ENCODE data around the gene YTHDF2. TPM values are rescaled to one million over a fixed set of nuclear protein-coding genes. Genes with fewer than 3 reads are reported as not detected.

Gene YTHDF2
- polyA plus RNA-seq, 1 of the 3 experiments (the other 2 are of a cell fraction): 45.2 TPM

DNA sequence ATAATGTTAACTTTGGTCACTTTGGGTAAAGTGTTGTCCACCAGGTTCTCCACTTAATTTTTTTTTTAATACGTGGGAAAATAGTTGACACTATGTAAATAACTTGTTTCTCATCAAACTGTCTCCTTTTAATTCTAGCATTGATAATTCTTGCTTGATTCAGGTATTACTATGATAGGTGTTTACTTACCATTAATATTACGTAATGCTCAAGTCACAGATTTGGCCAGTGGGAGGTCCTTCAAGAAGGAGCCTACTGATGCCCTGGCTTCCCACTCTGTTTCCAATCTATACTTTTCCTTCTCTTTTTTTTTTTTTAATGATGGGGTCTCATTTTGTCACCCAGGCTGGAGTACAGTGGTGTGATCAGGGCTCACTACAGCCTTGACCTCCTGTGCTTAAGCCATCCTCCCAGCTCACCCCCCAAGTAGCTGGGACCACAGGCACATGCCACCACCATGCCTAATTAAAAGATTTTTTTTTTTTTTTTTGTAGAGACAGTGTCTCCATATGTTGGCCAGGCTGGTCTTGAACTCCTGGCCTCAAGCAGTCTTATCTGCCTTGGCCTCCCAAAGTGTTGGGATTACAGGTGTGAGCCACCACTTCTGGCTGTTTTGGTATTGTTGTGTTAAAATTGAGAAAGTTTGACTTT lies 29.9 kb downstream of the YTHDF2 start:
- no peak overlapping the region for H2AFZ ChIP-seq (ENCODE audit: low read depth)
- ChIA-PET POLR2A (no interaction called here), CTCF (interaction anchor here (1.5 to 2.1 kb wide), 2 partner anchors 110 to 111 kb away, joined by 4 to 6 read pairs; no protein-coding TSS in a partner anchor)
- peaks cover 25 to 45% of the 10 kb centered on the region in 2 experiments for H3K36me3 ChIP-seq (replicated peaks in 1 of 2; ENCODE audit: control insufficient read depth in 1 of 2, insufficient read depth in 2 of 2, low read length in 1 of 2)
- H3K79me2 ChIP-seq (ENCODE audit: insufficient read depth): peaks cover 97% of the 10 kb centered on the region
- H3K9me3 ChIP-seq: no peaks in the 10 kb centered on the region
- H3K4me1 ChIP-seq (ENCODE audit: control insufficient read depth in 1 of 2, insufficient read depth in 2 of 2, low read depth in 1 of 2, low read length in 1 of 2): no peaks in the 10 kb centered on the region
- H3K4me2 ChIP-seq: no peak overlapping the region
- H3K9ac ChIP-seq: no peak overlapping the region
- WGBS (ENCODE audit: low lambda C conversion rate): 96% methylated on average over 2 of the region's 2 CpGs
- no peak overlapping the region for H3K4me3 ChIP-seq (ENCODE audit: low read depth in 2 of 2, low read length in 1 of 2)
- TF ChIP-seq FOXM1 (IDR thresholded peaks at IDR 0.05; ENCODE audit: low read depth) (no peak), NFIC (IDR thresholded peaks at IDR 0.05; ENCODE audit: borderline replicate concordance) (no peak), EZH2phosphoT487 (IDR thresholded peaks at IDR 0.05; ENCODE audit: borderline replicate concordance, low read depth) (no peak), MEF2A (IDR thresholded peaks at IDR 0.05; ENCODE audit: borderline replicate concordance, low read depth) (no peak), TEAD4 (IDR thresholded peaks at IDR 0.05; ENCODE audit: borderline replicate concordance, insufficient read depth) (no peak), FOXJ3 (CRISPR knock-in tag; IDR thresholded peaks at IDR 0.05) (no peak), RFX5 (IDR thresholded peaks at IDR 0.05; ENCODE audit: low read length) (no peak), ELF1 (IDR thresholded peaks at IDR 0.05) (no peak), SMC3 (IDR thresholded peaks at IDR 0.05; ENCODE audit: low read depth, low read length) (no peak)
- TF ChIP-seq, protein P1, sequence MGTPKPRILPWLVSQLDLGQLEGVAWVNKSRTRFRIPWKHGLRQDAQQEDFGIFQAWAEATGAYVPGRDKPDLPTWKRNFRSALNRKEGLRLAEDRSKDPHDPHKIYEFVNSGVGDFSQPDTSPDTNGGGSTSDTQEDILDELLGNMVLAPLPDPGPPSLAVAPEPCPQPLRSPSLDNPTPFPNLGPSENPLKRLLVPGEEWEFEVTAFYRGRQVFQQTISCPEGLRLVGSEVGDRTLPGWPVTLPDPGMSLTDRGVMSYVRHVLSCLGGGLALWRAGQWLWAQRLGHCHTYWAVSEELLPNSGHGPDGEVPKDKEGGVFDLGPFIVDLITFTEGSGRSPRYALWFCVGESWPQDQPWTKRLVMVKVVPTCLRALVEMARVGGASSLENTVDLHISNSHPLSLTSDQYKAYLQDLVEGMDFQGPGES (IDR thresholded peaks at IDR 0.05; ENCODE audit: low read depth, low read length): no peak
- TF ChIP-seq, protein P2, sequence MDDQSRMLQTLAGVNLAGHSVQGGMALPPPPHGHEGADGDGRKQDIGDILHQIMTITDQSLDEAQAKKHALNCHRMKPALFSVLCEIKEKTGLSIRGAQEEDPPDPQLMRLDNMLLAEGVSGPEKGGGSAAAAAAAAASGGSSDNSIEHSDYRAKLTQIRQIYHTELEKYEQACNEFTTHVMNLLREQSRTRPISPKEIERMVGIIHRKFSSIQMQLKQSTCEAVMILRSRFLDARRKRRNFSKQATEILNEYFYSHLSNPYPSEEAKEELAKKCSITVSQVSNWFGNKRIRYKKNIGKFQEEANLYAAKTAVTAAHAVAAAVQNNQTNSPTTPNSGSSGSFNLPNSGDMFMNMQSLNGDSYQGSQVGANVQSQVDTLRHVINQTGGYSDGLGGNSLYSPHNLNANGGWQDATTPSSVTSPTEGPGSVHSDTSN (IDR thresholded peaks at IDR 0.05): no peak
- no peaks in the 10 kb centered on the region for H3K9me2 ChIP-seq
- no peaks in the 10 kb centered on the region for H3K27me3 ChIP-seq (ENCODE audit: insufficient read depth)
- H4K20me1 ChIP-seq (ENCODE audit: insufficient read depth): peaks cover 91% of the 10 kb centered on the region
- DNase-seq: no peak
- H3F3A ChIP-seq (replicated peaks; ENCODE audit: insufficient read depth): peaks cover 23% of the 10 kb centered on the region
- no peak overlapping the region for H3K27ac ChIP-seq (ENCODE audit: low read depth in 2 of 2, low read length in 1 of 2)

DNA sequence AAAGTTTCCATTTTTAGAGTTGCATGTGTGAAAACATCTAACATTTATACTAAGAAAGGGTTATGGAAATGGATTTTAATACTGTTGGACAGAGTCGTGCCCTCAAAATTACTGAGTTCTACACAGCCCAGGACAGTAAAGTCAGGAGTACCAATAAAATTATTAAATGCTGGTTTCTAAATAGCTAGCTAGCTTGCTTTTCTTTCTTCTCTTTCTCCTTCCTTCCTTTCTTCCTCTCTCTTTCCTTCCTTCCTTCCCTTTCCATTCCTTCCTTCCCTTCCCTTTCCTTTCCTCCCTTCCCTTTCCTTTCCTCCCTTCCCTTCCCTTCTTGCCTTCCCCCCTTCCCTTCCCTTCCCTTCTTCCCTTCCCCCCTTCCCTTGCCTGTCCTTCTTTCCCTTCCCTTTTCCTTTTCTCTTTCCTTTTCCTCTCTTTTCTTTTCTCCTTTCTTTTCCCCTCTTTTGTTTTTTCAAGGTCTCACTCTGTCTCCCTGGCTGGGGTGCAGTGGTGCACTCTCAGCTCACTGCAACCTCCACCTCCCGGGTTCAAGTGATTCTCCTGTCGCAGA lies 33.9 kb downstream of the YTHDF2 start:
- H3K4me3 ChIP-seq (ENCODE audit: low read depth in 2 of 2, low read length in 1 of 2): no peak overlapping the region
- H3K27me3 ChIP-seq (ENCODE audit: insufficient read depth): no peaks in the 10 kb centered on the region
- CTCF ChIA-PET: interaction anchor here (1.5 to 39.4 kb wide), 3 partner anchors 14 to 105 kb away, joined by 5 to 894 read pairs (median 7); no protein-coding TSS in a partner anchor
- no peak for DNase-seq
- H3K27ac ChIP-seq (ENCODE audit: low read depth in 2 of 2, low read length in 1 of 2): no peak overlapping the region
- H3K9ac ChIP-seq: no peak overlapping the region
- no peaks in the 10 kb centered on the region for H3K9me3 ChIP-seq
- H3K4me1 ChIP-seq (ENCODE audit: control insufficient read depth in 1 of 2, insufficient read depth in 2 of 2, low read depth in 1 of 2, low read length in 1 of 2): no peaks in the 10 kb centered on the region
- H2AFZ ChIP-seq (ENCODE audit: low read depth): no peak overlapping the region
- no peaks in the 10 kb centered on the region for H3K9me2 ChIP-seq
- WGBS (ENCODE audit: low lambda C conversion rate): 100% methylated on average over 3 of the region's 3 CpGs
- H3K36me3 ChIP-seq (replicated peaks in 1 of 2; ENCODE audit: control insufficient read depth in 1 of 2, insufficient read depth in 2 of 2, low read length in 1 of 2): peaks cover 37 to 46% of the 10 kb centered on the region in 2 experiments
- no peak overlapping the region for H3K4me2 ChIP-seq
- H3F3A ChIP-seq (replicated peaks; ENCODE audit: insufficient read depth): peaks cover 11% of the 10 kb centered on the region
- peaks cover 79% of the 10 kb centered on the region for H4K20me1 ChIP-seq (ENCODE audit: insufficient read depth)
- POLR2A ChIA-PET: no interaction called here
- peaks cover 79% of the 10 kb centered on the region for H3K79me2 ChIP-seq (ENCODE audit: insufficient read depth)
- TF ChIP-seq GATA2 (CRISPR knock-in tag; IDR thresholded peaks at IDR 0.05) (no peak), FOXJ3 (CRISPR knock-in tag; IDR thresholded peaks at IDR 0.05) (no peak), YY1 (IDR thresholded peaks at IDR 0.05; ENCODE audit: low read depth) (no peak), RCOR1 (IDR thresholded peaks at IDR 0.05; ENCODE audit: low read length) (no peak), FOSL2 (IDR thresholded peaks at IDR 0.05; ENCODE audit: borderline replicate concordance, low read depth) (no peak), RFX5 (IDR thresholded peaks at IDR 0.05; ENCODE audit: low read length) (no peak), EP300 (IDR thresholded peaks at IDR 0.05; ENCODE audit: borderline replicate concordance in 1 of 2, low read depth in 1 of 2, low read length in 1 of 2) (no peak), JUND (IDR thresholded peaks at IDR 0.05) (no peak), POLR2AphosphoS5 (IDR thresholded peaks at IDR 0.05; ENCODE audit: low read depth, low read length) (no peak), SMC3 (IDR thresholded peaks at IDR 0.05; ENCODE audit: low read depth, low read length) (no peak), NFIC (IDR thresholded peaks at IDR 0.05; ENCODE audit: borderline replicate concordance) (no peak)
- TF ChIP-seq, protein P3, sequence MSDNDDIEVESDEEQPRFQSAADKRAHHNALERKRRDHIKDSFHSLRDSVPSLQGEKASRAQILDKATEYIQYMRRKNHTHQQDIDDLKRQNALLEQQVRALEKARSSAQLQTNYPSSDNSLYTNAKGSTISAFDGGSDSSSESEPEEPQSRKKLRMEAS (IDR thresholded peaks at IDR 0.05; ENCODE audit: low read depth): no peak
- TF ChIP-seq, protein P1 (IDR thresholded peaks at IDR 0.05; ENCODE audit: low read depth, low read length): no peak
- TF ChIP-seq, protein P4, sequence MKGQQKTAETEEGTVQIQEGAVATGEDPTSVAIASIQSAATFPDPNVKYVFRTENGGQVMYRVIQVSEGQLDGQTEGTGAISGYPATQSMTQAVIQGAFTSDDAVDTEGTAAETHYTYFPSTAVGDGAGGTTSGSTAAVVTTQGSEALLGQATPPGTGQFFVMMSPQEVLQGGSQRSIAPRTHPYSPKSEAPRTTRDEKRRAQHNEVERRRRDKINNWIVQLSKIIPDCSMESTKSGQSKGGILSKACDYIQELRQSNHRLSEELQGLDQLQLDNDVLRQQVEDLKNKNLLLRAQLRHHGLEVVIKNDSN (IDR thresholded peaks at IDR 0.05; ENCODE audit: borderline replicate concordance, low read depth): no peak

Data from SK-N-SH (cell line).